Adipocyte (in vitro differentiated cells): ENCODE data around the gene IRF2BPL.
A peak's percentile ranks its signal among the peaks of the same experiment; 100 is the strongest.

Experiments
- DNase-seq: peaks from one replicate; pipeline ENCODE4 v3.0.0-alpha.2; 2015; ENCODE audit warnings: low read depth
- H3K27me3 ChIP-seq: replicated peaks from 2 replicates; pipeline ENCODE4 v1.7.0; 2013; ENCODE audit warnings: mild to moderate bottlenecking, low read length, moderate library complexity; ENCODE audit not compliant: control insufficient read depth, insufficient read depth
- H3K36me3 ChIP-seq: 2 replicates; pipeline ENCODE4 v1.7.0; 2013; ENCODE audit warnings: low read length, mild to moderate bottlenecking, moderate library complexity; ENCODE audit not compliant: control insufficient read depth, insufficient read depth, severe bottlenecking
- H3K4me1 ChIP-seq: 2 replicates; pipeline ENCODE4 v1.7.0; 2013; ENCODE audit warnings: mild to moderate bottlenecking, low read length, moderate library complexity; ENCODE audit not compliant: control insufficient read depth, insufficient read depth
- H3K4me3 ChIP-seq: 2 replicates; pipeline ENCODE4 v1.7.0; 2013; ENCODE audit warnings: mild to moderate bottlenecking, low read length, moderate library complexity
- H3K9ac ChIP-seq: 2 replicates; pipeline ENCODE4 v1.7.0; 2013; ENCODE audit warnings: mild to moderate bottlenecking, low read length, moderate library complexity
- H3K9me3 ChIP-seq: 2 replicates; pipeline ENCODE4 v1.7.0; 2013; ENCODE audit warnings: mild to moderate bottlenecking, low read length, moderate library complexity; ENCODE audit not compliant: control insufficient read depth

Gene IRF2BPL

DNA sequence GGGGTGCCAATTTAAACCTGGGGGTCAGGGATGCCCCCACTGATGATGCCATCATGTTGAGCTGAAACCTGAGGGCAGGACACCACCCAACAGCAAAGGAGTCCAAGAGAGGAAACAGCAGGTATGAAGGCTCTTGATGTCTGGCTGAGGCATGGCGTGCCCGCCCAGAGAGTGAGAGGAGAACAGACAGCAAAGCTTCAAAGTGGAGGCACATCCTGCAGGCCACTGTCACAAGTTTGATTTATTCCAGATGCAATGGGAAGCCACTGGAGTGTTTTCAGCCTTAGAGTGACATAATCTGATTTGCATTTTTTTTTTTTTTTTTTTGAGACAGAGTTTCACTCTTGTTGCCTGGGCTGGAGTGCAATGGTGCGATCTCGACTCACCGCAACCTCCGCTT lies 34.8 kb downstream of the IRF2BPL start:
- H3K9ac ChIP-seq, result no peak overlapping the region
- H3K36me3 ChIP-seq, result no peaks in the 10 kb centered on the region
- DNase-seq, result no peak
- no peak overlapping the region for H3K4me3 ChIP-seq
- H3K9me3 ChIP-seq, result no peaks in the 10 kb centered on the region
- no peaks in the 10 kb centered on the region for H3K27me3 ChIP-seq
- H3K4me1 ChIP-seq, result no peaks in the 10 kb centered on the region

DNA sequence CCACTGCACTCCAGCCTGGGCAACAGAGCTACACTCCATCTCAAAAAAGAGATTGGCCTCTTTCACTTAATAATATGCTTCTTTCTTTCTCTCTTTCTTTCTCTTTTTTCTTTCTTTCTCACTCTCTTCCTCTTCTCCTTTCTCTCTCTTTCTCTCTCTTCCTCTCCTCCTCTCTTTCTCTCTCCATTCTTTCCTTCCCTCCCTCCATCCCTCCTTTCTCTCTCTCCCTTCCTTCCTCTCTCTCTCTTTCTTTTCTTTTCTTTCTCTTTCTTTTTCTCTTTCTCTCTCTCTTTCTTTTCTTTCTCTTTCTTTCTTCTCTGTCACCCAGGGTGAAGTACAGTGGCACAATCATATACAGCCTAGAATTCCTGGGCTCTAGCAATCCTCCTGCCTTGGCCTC lies 38.4 kb downstream of the IRF2BPL start:
- Histone ChIP-seq H3K4me1 (no peaks in the 10 kb centered on the region), H3K9me3 (no peaks in the 10 kb centered on the region), H3K4me3 (no peak overlapping the region), H3K27me3 (no peaks in the 10 kb centered on the region), H3K36me3 (no peaks in the 10 kb centered on the region), H3K9ac (no peak overlapping the region)
- DNase-seq, result no peak

DNA sequence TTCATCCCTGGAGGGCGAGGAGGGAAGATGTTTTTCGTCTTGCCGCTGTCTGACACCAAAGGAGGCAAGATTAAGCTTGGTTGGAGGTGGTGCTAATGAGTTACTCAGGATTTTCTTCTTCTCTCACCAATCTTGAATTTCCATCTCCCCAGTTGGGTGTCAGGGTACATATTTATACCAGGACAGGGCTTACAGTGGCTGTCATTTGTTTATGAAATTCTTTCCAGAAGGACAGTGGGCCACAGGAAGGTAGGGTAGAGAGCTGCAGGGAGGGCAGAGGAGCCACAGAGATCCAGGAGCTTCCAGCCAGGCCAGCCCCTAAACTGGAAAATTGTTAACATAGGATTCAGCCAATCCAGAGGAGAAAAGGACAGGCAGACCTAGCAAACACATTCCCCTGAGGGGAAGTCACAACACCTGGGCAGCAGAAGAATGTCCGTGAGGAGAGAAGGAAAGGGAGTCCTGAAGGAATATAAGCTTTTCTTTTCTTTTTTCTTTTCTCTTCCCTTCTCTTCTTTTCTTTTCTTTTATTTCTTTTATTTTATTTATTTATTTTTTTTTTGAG lies 40.5 kb downstream of the IRF2BPL start:
- Histone ChIP-seq H3K9ac (no peak overlapping the region), H3K9me3 (no peaks in the 10 kb centered on the region), H3K4me3 (no peak overlapping the region), H3K36me3 (no peaks in the 10 kb centered on the region), H3K27me3 (no peaks in the 10 kb centered on the region), H3K4me1 (no peaks in the 10 kb centered on the region)
- DNase-seq, result no peak

DNA sequence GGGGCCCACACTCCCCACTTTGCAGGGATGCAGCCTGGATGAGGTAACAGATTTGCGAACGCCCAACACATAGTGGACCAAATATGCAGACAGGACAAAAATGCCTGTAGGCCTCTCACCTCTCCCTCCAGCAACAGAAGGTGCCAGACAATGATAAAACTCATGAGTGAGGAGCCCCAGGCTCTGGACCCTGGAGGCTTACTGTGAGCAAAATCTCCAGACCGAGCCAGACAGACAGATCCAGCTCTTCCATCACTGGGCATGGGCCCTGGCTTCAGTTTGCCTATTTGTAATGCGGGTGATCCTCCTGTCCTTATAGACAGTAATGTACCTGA lies 42.3 kb downstream of the IRF2BPL start:
- no peaks in the 10 kb centered on the region for H3K4me1 ChIP-seq
- no peak for DNase-seq

DNA sequence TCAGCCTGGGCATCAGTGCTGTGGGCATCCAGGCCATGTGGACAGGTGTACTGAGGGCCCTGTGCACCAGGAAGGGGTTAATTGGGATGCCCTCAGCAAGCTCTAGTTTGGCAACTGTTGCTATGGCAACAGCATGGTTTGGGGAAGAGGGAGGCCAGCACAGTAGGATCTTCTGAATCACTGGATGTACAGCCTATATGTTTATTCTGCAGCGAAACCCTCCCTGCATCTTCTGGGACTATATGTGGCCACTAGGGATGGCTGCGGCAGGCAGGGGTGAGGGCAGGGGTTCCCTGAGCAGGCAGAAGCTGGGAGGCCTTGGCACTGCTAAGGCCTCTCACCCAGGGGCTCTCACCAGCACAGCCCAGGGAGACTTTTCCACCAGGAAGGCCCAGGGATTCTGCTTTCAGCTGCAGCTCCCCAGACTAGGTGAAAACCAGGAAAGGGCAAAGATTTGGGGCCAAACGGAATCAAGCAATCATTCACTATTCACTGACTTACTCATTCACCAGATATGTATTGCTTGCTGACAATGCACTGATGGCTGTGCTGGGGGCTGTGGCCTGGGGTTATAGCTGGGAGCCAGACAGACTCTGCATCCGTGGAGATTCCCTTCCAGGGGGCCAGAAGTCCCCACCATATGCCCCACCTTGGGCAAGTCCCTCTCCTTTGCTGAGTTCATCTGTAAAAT lies 42.8 kb downstream of the IRF2BPL start:
- Histone ChIP-seq H3K4me1 (no peaks in the 10 kb centered on the region), H3K9ac (no peak overlapping the region), H3K4me3 (no peak overlapping the region), H3K9me3 (peaks cover 8% of the 10 kb centered on the region), H3K36me3 (no peaks in the 10 kb centered on the region), H3K27me3 (no peaks in the 10 kb centered on the region)
- peak; percentile 7 for DNase-seq

More for the DNA sequence above, 42.3 kb downstream of the IRF2BPL start:
- Histone ChIP-seq H3K9me3 (peaks cover 7% of the 10 kb centered on the region), H3K9ac (no peak overlapping the region), H3K27me3 (no peaks in the 10 kb centered on the region), H3K36me3 (no peaks in the 10 kb centered on the region), H3K4me3 (no peak overlapping the region)

DNA sequence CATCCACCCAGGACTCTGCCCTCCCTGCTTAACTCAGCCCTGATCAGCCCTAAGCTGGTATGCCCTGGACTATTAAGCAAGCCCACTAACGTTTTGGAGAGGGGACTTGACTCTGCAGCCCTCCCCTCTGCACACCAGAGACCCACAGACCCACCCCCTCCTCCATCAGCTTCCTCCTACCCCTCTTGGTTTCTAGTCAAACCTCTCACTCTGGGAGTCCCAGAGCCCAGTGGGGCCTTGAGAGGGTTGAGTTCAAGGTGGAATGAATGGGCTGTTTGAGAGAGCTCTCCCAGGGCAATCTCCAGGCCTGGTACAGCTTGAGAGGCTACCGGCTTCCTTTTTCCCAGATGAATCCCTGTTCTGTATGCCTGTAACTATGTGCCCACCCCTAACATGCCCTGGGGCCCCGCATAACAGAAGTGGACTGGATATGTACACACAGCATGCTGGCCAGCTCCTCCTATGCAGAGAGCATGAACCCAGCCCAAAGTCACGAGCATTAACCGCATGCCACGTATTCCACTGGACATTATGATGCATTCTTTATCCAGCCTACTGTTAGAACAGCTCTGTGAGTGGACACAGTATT lies 43.6 kb downstream of the IRF2BPL start:
- Histone ChIP-seq H3K27me3 (no peaks in the 10 kb centered on the region), H3K9me3 (peaks cover 8% of the 10 kb centered on the region), H3K4me1 (no peaks in the 10 kb centered on the region), H3K36me3 (no peaks in the 10 kb centered on the region), H3K4me3 (no peak overlapping the region), H3K9ac (no peak overlapping the region)
- peak; percentile 58 for DNase-seq

DNA sequence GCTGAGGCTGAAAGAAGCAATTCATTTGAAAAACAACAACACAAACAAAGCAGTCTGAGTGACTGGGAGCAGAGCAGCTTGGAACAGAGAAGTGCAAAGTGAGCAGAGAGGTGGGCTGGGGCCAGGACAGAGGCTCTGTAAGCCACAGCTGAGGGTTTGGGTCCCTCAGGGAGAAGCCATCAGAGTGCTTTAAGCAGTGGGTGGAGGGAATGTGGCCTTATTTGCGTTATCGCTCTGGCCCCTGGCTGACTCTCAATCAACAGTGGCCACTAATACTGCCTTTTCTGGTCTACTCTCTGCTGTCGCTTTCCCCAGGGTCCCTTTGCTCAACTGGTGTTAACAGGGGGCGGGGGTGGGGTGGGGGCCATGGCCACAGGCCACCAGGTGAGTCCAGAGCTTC lies 44.2 kb downstream of the IRF2BPL start:
- Histone ChIP-seq H3K4me3 (no peak overlapping the region), H3K36me3 (no peaks in the 10 kb centered on the region), H3K9me3 (peaks cover 8% of the 10 kb centered on the region), H3K9ac (no peak overlapping the region), H3K4me1 (no peaks in the 10 kb centered on the region), H3K27me3 (no peaks in the 10 kb centered on the region)
- DNase-seq, result no peak

DNA sequence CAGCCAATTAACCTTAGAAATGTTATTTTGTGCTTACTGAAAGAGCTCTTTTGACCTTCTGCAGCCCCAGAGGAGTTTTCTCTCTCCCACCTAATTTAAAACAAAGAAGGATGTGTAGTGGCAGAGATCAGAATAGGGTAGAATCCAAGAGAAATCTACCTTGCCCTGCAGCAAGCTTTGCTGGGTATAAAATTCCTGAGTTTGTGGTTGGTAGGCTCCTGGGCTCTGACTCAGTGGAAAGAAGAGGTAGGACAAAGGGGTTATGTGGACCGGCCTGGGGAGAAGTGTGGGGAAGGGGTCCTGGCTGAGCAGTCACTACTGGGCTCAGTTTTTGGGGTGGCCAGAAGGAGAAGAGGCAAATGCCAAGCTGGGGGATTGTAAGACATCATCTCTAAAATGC lies 46.8 kb downstream of the IRF2BPL start:
- no peak for DNase-seq
- H3K4me3 ChIP-seq, result no peak overlapping the region
- H3K9me3 ChIP-seq, result peaks cover 8% of the 10 kb centered on the region
- no peaks in the 10 kb centered on the region for H3K27me3 ChIP-seq
- no peaks in the 10 kb centered on the region for H3K36me3 ChIP-seq
- no peak overlapping the region for H3K9ac ChIP-seq
- H3K4me1 ChIP-seq, result no peaks in the 10 kb centered on the region

DNA sequence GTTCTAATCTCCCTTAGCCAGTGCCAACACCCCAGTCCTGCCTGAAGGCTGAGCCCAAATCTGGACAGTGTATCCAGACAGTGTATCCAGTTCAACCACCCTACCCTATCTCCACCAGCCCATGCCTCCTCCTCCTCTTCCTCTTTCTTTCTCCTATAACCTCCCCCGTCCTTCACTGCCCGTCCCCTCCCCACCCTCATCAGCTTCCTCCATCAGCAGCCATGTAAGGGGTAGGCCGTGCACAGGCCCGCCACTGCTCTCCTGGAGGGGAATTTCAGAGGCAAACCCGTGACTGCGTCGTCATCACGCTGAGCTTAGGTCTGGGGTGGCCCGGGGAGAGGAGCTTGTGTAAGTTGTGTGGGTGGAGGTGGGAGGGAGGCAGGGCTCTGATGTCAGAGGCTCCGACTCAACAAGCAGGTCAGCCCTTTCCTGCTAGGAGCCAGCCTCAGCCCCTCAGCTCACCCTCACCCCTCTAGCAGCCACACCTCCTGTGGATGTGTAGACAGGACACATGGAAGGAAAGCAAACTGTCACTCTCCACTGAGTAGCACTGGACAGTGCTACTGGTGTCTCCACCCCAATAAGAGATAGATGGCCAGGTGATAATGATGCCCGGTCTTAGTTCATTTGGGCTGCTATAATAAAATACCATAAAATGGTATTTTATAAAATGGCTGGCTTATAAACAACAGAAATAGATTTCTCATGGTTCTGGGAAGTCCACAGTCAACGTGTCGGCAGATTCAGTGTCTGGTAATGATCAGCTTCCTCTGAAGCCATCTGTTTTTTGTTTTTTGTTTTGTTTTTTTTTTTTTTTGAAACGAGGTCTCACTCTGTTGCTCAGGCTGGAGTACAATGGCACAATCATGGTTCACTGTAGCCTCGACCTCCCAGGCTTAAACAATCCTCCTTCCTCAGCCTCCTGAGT lies 50.5 kb downstream of the IRF2BPL start:
- no peaks in the 10 kb centered on the region for H3K27me3 ChIP-seq
- no peak overlapping the region for H3K4me3 ChIP-seq
- peak; percentile 26 for DNase-seq
- H3K9ac ChIP-seq, result no peak overlapping the region
- no peaks in the 10 kb centered on the region for H3K4me1 ChIP-seq
- no peaks in the 10 kb centered on the region for H3K36me3 ChIP-seq
- peaks cover 8% of the 10 kb centered on the region for H3K9me3 ChIP-seq

DNA sequence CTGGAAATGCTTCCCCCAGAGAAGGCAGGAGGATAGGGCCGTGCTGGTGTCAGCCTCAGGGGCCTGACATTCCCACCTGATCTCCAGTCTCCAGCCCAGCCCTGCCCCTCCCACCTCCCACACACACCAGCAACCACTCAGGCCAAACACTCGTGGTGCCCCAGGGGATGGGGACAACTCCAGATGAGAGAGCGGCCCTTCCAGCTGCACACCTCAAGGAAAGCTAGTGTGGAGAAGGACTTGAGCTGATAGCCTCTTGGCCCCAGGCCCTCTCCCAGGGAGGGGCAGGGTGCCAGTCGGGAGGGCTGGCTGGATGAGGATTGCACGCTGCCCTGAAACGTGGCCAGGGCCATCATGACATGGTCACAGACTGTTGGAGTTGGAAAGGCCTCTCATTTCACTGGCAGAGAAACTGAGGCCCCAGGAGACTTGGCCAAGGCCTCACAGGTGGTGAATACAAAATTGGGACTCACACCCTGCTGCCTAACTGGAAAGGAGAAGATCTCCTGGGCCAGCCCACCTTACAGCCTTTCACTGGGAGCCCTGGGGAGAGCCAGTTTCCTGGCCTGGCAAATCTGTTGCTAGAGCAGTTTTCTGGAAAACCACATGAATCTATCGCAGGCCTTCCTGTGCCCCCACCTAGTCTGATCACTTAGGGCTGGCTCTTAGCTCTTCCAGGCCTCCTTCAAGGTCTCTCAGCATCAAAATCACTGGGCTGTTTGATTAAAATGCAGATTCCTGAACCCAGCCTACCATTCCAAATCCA lies 52.1 kb downstream of the IRF2BPL start:
- no peaks in the 10 kb centered on the region for H3K36me3 ChIP-seq
- no peak overlapping the region for H3K4me3 ChIP-seq
- no peak overlapping the region for H3K9ac ChIP-seq
- DNase-seq, result no peak
- peaks cover 3% of the 10 kb centered on the region for H3K9me3 ChIP-seq
- H3K27me3 ChIP-seq, result no peaks in the 10 kb centered on the region
- no peaks in the 10 kb centered on the region for H3K4me1 ChIP-seq

DNA sequence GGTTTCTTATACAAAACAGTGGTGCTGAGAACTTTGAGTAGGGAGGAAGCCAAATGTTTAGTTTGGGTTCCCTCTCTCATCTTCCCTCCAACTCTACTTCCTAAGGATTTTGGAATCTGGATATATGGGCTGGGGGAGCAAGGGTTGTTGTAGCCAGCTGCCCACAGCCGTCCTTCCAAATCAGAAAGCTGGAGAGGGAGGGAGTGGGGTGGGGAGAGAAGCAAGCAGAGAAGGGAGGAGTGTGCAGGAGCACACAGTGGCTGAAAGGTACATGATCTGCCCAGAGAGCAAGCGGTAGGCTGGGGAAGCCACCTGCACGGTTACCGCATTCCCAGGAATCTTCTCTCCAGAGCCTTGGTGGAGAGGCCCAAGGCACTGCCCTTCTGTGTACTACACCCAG lies 52.7 kb downstream of the IRF2BPL start:
- Histone ChIP-seq H3K36me3 (no peaks in the 10 kb centered on the region), H3K4me3 (no peak overlapping the region), H3K9ac (no peak overlapping the region), H3K9me3 (no peaks in the 10 kb centered on the region), H3K27me3 (no peaks in the 10 kb centered on the region), H3K4me1 (no peaks in the 10 kb centered on the region)
- no peak for DNase-seq
